Activated CD4-positive, alpha-beta T cell treated with anti-CD3 and anti-CD28 coated beads for 36 hours (primary cell): ENCODE results near the gene ZNF226. TPM values are rescaled to one million over a fixed set of nuclear protein-coding genes. Genes with fewer than 3 reads are reported as not detected.
"Not testable (repeated sequence)": the region's sequence is repeated elsewhere in the genome, so short reads cannot be mapped to it uniquely, and the experiment has no call there.

Source experiments
- ATAC-seq: fragments of 200-7000 bp; cut with Tn5 transposase; one replicate; pipeline ENCODE4 v1.10.0; 2021; ENCODE audit warnings: mild to moderate bottlenecking, moderate library complexity
- CTCF ChIA-PET: fragments of 350-600 bp; sonication (Branson Sonifier 250); formaldehyde crosslinking; loops from one replicate; lab custom pipeline; 2021; ENCODE audit warnings: antibody characterized with exemption; lab: Charles Lee
- POLR2A ChIA-PET: fragments of 350-600 bp; sonication (Branson Sonifier 250); formaldehyde crosslinking; loops from one replicate; lab custom pipeline; 2021; ENCODE audit warnings: antibody characterized with exemption, inconsistent platforms; lab: Charles Lee
- DNase-seq: peaks from one replicate; pipeline ENCODE4 v3.0.0-alpha.2; 2020
- H3K27ac Mint-ChIP-seq: one replicate; pipeline ENCODE4 v1.8.0; 2021; ENCODE audit warnings: mixed read lengths
- H3K27me3 Mint-ChIP-seq: one replicate; pipeline ENCODE4 v1.8.0; 2021; ENCODE audit warnings: mixed read lengths
- H3K36me3 Mint-ChIP-seq: one replicate; pipeline ENCODE4 v1.8.0; 2021; ENCODE audit warnings: low read depth, mixed read lengths
- H3K4me1 Mint-ChIP-seq: one replicate; pipeline ENCODE4 v1.8.0; 2021; ENCODE audit warnings: mixed read lengths
- H3K4me3 Mint-ChIP-seq: one replicate; pipeline ENCODE4 v1.8.0; 2021; ENCODE audit warnings: mild to moderate bottlenecking, moderate library complexity, mixed read lengths
- H3K9me3 Mint-ChIP-seq: one replicate; pipeline ENCODE4 v1.8.0; 2021; ENCODE audit warnings: low read depth, mixed read lengths
- intact Hi-C, 2 experiments: fragments of 100-400 bp; cut with DNase I in 1 of 2; cut with micrococcal nuclease in 1 of 2; formaldehyde crosslinking; loops; one replicate each; pipeline versions ENCODE4 v1.14.2 to v1.15.1; 2022 to 2024; cut with DNase I, micrococcal nuclease
- total RNA-seq, 2 experiments: library from RNA; stranded (reverse); gene quantifications; one replicate each; pipeline ENCODE4 v1.2.3, GENCODE V29; 2021

The ZNF226 gene
- total RNA-seq, 2 experiments from 2014 or later: 11.3 to 15.2 TPM

DNA sequence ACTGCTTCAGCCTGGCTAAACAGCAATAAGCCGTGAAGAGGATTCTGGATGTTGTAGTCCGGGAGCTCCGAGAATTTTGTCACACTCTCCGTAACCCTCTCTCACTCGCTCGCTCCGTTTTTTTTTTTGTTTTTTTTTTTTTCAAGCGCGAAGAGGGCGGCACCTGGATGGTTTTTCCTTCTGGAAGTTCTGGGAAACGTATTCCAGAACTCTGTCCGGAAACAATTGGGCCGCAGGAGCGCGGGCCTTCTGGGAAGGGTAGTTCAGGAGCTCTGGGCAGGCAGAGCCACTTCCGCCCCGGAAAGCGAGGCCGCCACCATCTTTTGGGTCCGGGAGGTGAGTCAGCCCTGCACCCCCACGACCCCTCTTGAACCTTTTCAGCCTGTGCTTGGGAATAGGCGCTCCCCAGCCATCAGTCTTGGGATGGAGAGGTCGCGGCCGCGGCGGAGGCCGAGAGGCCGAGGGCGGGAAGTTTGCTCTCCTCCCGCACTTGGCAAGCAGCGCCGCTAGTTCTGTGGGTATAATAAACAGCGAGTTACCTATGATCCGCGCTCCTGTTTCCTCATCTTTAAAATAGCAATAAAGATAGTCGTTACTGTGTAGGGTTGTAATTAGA, 47.5 kb downstream of the ZNF226 start, which contains the start of gene ZNF227:
TSS of gene ZNF227 (plus strand) at position 283 of the 616 bp plus-strand sequence. CDS start 5,261 bp downstream, outside the sequence.
- H3K36me3 Mint-ChIP-seq: peaks cover 34% of the 10 kb centered on the region
- intact Hi-C loops: loop anchor here (1.0 to 2.0 kb wide), 14 partner anchors 47 to 288 kb away; partner anchors contain the start of genes ZNF230 (in 2 of the 2), ZNF235 (in 2 of the 2), ZNF180 (in 1 of the 2) and ZNF221 (in 1 of the 2)
- peaks cover 22% of the 10 kb centered on the region for H3K4me1 Mint-ChIP-seq
- DNase-seq: peak; percentile 90
- ATAC-seq: peak; percentile 98
- H3K4me3 Mint-ChIP-seq: peak within 1 kb of the TSS; percentile 90
- H3K27ac Mint-ChIP-seq: peak within 1 kb of the TSS; percentile 92
- CTCF ChIA-PET: interaction anchor here (0.5 to 0.6 kb wide), 2 partner anchors 117 to 617 kb away, joined by 3 read pairs; no protein-coding TSS in a partner anchor
- POLR2A ChIA-PET: interaction anchor here (0.6 to 0.9 kb wide), 2 partner anchors 48 to 234 kb away, joined by 3 to 4 read pairs; partner anchors contain the start of gene ZNF226
- H3K9me3 Mint-ChIP-seq: peaks cover 7% of the 10 kb centered on the region
- no peaks in the 10 kb centered on the region for H3K27me3 Mint-ChIP-seq

DNA sequence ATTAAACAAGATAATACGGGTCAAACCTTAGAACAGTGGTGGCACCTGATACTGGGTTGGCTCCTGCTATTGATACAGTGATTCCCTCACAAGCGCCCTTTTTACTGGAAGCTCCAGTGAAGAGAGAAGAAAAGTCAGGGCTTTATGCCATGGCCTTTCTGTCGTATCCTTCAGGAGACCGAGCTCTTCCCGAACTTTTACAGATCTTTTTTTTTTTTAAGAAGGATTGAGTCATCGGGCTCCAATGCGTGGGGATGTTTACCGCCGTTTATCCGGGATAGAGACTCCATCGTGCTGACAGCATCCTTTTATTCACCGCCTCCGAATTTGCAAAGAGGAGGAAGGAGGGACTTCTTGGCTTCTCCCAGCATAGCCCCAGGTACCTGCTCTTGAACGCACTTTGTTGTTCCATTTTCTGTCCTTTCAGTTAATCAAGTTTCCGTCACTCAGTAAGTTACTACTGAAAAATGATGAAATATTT, 48.0 kb downstream of the ZNF226 start:
- peaks cover 7% of the 10 kb centered on the region for H3K9me3 Mint-ChIP-seq

DNA sequence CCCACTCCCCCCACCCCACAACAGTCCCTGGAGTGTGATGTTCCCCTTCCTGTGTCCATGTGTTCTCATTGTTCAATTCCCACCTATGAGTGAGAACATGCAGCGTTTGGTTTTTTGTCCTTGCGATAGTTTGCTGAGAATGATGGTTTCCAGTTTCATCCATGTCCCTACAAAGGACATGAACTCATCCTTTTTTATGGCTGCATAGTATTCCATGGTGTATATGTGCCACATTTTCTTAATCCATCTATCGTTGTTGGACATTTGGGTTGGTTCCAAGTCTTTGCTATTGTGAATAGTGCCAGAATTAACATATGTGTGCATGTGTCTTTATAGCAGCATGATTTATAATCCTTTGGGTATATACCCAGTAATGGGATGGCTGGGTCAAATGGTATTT, 55.0 kb downstream of the ZNF226 start:
- H3K27me3 Mint-ChIP-seq, CTCF ChIA-PET, intact Hi-C loops, H3K4me3 Mint-ChIP-seq, POLR2A ChIA-PET, DNase-seq, H3K27ac Mint-ChIP-seq, H3K4me1 Mint-ChIP-seq, ATAC-seq: not testable (repeated sequence)
- H3K9me3 Mint-ChIP-seq: peaks cover 10% of the 10 kb centered on the region
- H3K36me3 Mint-ChIP-seq: peaks cover 73% of the 10 kb centered on the region

More for the DNA sequence above, 48.0 kb downstream of the ZNF226 start:
- DNase-seq (peak; percentile 12), ATAC-seq (no peak)
- CTCF ChIA-PET: interaction anchor here (0.5 kb wide), 1 partner anchor 618 kb away, joined by 3 read pairs; no protein-coding TSS in a partner anchor
- intact Hi-C loops: loop anchor here (1.0 to 2.0 kb wide), 14 partner anchors 46 to 288 kb away; partner anchors contain the start of genes ZNF230 (in 2 of the 2), ZNF235 (in 2 of the 2), ZNF180 (in 1 of the 2) and ZNF221 (in 1 of the 2)
- Mint-ChIP-seq H3K4me3 (peak overlapping the region; percentile 90), H3K27ac (peak overlapping the region; percentile 92), H3K36me3 (peaks cover 39% of the 10 kb centered on the region), H3K4me1 (peaks cover 20% of the 10 kb centered on the region), H3K27me3 (no peaks in the 10 kb centered on the region)
- POLR2A ChIA-PET: interaction anchor here (0.9 kb wide), 1 partner anchor 48 kb away, joined by 3 read pairs; the partner anchor contains the start of gene ZNF226

DNA sequence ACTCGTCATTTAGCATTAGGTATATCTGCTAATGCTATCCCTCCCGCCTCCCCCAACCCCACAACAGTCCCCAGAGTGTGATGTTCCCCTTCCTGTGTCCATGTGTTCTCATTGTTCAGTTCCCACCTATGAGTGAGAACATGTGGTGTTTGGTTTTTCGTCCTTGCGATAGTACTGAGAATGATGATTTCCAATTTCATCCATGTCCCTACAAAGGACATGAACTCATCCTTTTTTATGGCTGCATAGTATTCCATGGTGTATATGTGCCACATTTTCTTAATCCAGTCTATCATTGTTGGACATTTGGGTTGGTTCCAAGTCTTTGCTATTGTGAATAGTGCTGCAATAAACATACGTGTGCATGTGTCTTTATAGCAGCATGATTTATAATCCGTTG, 55.9 kb downstream of the ZNF226 start:
- DNase-seq, intact Hi-C loops, H3K4me3 Mint-ChIP-seq, CTCF ChIA-PET, H3K27me3 Mint-ChIP-seq, H3K27ac Mint-ChIP-seq, H3K4me1 Mint-ChIP-seq, POLR2A ChIA-PET, ATAC-seq: not testable (repeated sequence)
- H3K36me3 Mint-ChIP-seq: peaks cover 73% of the 10 kb centered on the region
- peaks cover 11% of the 10 kb centered on the region for H3K9me3 Mint-ChIP-seq

DNA sequence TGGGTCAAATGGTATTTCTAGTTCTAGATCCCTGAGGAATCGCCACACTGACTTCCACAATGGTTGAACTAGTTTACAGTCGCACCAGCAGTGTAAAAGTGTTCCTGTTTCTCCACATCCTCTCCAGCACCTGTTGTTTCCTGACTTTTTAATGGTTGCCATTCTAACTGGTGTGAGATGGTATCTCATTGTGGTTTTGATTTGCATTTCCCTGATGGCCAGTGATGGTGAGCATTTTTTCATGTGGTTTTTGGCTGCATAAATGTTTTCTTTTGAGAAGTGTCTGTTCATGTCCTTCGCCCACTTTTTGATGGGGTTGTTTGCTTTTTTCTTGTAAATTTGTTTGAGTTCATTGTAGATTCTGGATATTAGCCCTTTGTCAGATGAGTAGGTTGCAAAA, 56.4 kb downstream of the ZNF226 start:
- H3K4me3 Mint-ChIP-seq, POLR2A ChIA-PET, H3K4me1 Mint-ChIP-seq, CTCF ChIA-PET, ATAC-seq, H3K27me3 Mint-ChIP-seq, H3K27ac Mint-ChIP-seq, intact Hi-C loops, DNase-seq: not testable (repeated sequence)
- Mint-ChIP-seq H3K36me3 (peaks cover 72% of the 10 kb centered on the region), H3K9me3 (peaks cover 11% of the 10 kb centered on the region)

Other genes with a start within 250 kb of the ZNF226 start
- 10 to 100 TPM in 1 of 2 experiments, 1 to 10 TPM in 1; 9.6 to 12.1 TPM for gene ZNF45, start 229.8 kb upstream of the ZNF226 start, total RNA-seq
- 1 to 10 TPM; 1.8 to 1.9 TPM for gene ZNF221, start 213.9 kb upstream of the ZNF226 start, total RNA-seq
- 1 to 10 TPM; 4.5 to 6.0 TPM for gene ZNF155, start 180.9 kb upstream of the ZNF226 start, total RNA-seq
- 1 to 10 TPM; 3.0 to 3.8 TPM for gene ZNF230, start 162.1 kb upstream of the ZNF226 start, total RNA-seq
- 1 to 10 TPM; 1.5 to 2.9 TPM for gene ZNF222, start 139.7 kb upstream of the ZNF226 start, total RNA-seq
- gene ZNF223, start 113.1 kb upstream of the ZNF226 start, total RNA-seq: under 1 TPM; 0.63 to 0.82 TPM
- 1 to 10 TPM; 2.1 TPM for gene ZNF284, start 92.9 kb upstream of the ZNF226 start, total RNA-seq
- 10 to 100 TPM; 12.6 to 13.9 TPM for gene ZNF224, start 70.7 kb upstream of the ZNF226 start, total RNA-seq
- 1 to 10 TPM; 2.6 to 3.1 TPM for gene ZNF225, start 51.7 kb upstream of the ZNF226 start, total RNA-seq
- 10 to 100 TPM in 1 of 2 experiments, 1 to 10 TPM in 1; 7.9 to 10.4 TPM for gene ZNF234, start 23.5 kb upstream of the ZNF226 start, total RNA-seq
- gene ZNF227, start 47.4 kb downstream of the ZNF226 start, total RNA-seq: 10 to 100 TPM; 19.4 to 20.6 TPM
- gene ZNF233, start 94.8 kb downstream of the ZNF226 start, total RNA-seq: under 1 TPM; 0.26 to 0.34 TPM
- 1 to 10 TPM; 2.1 to 2.7 TPM for gene ZNF235, start 139.9 kb downstream of the ZNF226 start, total RNA-seq
- gene ZNF112, start 191.6 kb downstream of the ZNF226 start, total RNA-seq: under 1 TPM; 0.12 to 0.14 TPM
- gene ZNF285, start 236.5 kb downstream of the ZNF226 start, total RNA-seq: 1 to 10 TPM; 1.2 to 1.4 TPM